HepG2 (cell line): ENCODE results near the gene TAF11. TPM values are rescaled to one million over a fixed set of nuclear protein-coding genes. Genes with fewer than 3 reads are reported as not detected.

Source experiments
- CBX5 ChIP-seq: sonication (generic); formaldehyde crosslinking; IDR thresholded peaks from 2 replicates; pipeline ENCODE4 v1.4.0; 2020; ENCODE audit warnings: missing genetic modification reagents, borderline replicate concordance
- CENPT ChIP-seq: sonication (generic); formaldehyde crosslinking; IDR thresholded peaks from 2 replicates; pipeline ENCODE4 v1.8.0; 2022; ENCODE audit warnings: low read depth, mild to moderate bottlenecking, moderate library complexity, missing genetic modification reagents
- DRAP1 ChIP-seq: IDR thresholded peaks from 2 replicates; pipeline ENCODE4 v1.6.1; 2016; ENCODE audit warnings: missing genetic modification reagents, missing compliant biosample characterization
- HIVEP1 ChIP-seq: sonication (generic); formaldehyde crosslinking; IDR thresholded peaks from 2 replicates; pipeline ENCODE4 v1.4.0; 2020; ENCODE audit warnings: mild to moderate bottlenecking, missing genetic modification reagents
- HOXA7 ChIP-seq: sonication (generic); formaldehyde crosslinking; IDR thresholded peaks from 2 replicates; pipeline ENCODE4 v1.8.1; 2022; ENCODE audit warnings: mild to moderate bottlenecking, missing genetic modification reagents, moderate library complexity
- JARID2 ChIP-seq: sonication (generic); formaldehyde crosslinking; IDR thresholded peaks from 2 replicates; pipeline ENCODE4 v1.8.1; 2023; ENCODE audit warnings: missing genetic modification reagents, inconsistent platforms; ENCODE audit not compliant: insufficient replicate concordance
- LRRFIP1 ChIP-seq: sonication (generic); formaldehyde crosslinking; conservative IDR thresholded peaks from 2 replicates; pipeline ENCODE4 v1.4.0; 2020; ENCODE audit warnings: missing genetic modification reagents
- NFYC ChIP-seq: IDR thresholded peaks from 2 replicates; pipeline ENCODE4 v1.6.1; 2016; ENCODE audit warnings: missing genetic modification reagents, missing compliant biosample characterization
- PHF5A ChIP-seq: IDR thresholded peaks from one replicate; pipeline ENCODE4 v1.6.1; 2018; ENCODE audit warnings: low read depth, missing genetic modification reagents; ENCODE audit not compliant: unreplicated experiment
- PRDM10 ChIP-seq: sonication (generic); formaldehyde crosslinking; IDR thresholded peaks from 2 replicates; pipeline ENCODE4 v1.4.0; 2020; ENCODE audit warnings: low read depth, missing genetic modification reagents
- ZBTB10 ChIP-seq: sonication (generic); formaldehyde crosslinking; IDR thresholded peaks from 2 replicates; pipeline ENCODE4 v1.4.0; 2020; ENCODE audit warnings: missing genetic modification reagents, borderline replicate concordance
- ZNF556 ChIP-seq: sonication (generic); formaldehyde crosslinking; IDR thresholded peaks from 2 replicates; pipeline ENCODE4 v1.4.0; 2020; ENCODE audit warnings: mild to moderate bottlenecking, missing genetic modification reagents, borderline replicate concordance
- ZNF788 ChIP-seq: sonication (generic); formaldehyde crosslinking; IDR thresholded peaks from 2 replicates; pipeline ENCODE4 v1.5.0; 2020; ENCODE audit warnings: mild to moderate bottlenecking, missing genetic modification reagents, borderline replicate concordance
- ZSCAN22 ChIP-seq: sonication (generic); formaldehyde crosslinking; IDR thresholded peaks from 2 replicates; pipeline ENCODE4 v1.4.0; 2020; ENCODE audit warnings: mild to moderate bottlenecking, missing genetic modification reagents
- polyA plus RNA-seq, 8 experiments: library from polyadenylated mRNA; depleted of rRNA in 3 of 8; stranded (reverse) in 7 of 8; unstranded in 1 of 8; fragments of >200 nt; fragmentation: Illumina TruSeq in 4 of 8; extraction: Trizol in 4 of 8; gene quantifications; 2 replicates each; pipeline versions ENCODE4 v1.2.1 to v1.2.3, GENCODE V29; 2011 to 2016; ENCODE audit warnings: low read depth in 4 of 8, missing spikeins in 1 of 8, mixed read lengths in 1 of 8; ENCODE audit not compliant: insufficient read depth in 1 of 8
- total RNA-seq, 5 experiments: library from RNA; depleted of rRNA; stranded (reverse); fragments of >200 nt; fragmentation: Illumina TruSeq; extraction: Trizol; gene quantifications; 2 replicates each; pipeline ENCODE4 v1.2.3, GENCODE V29; 2016; ENCODE audit warnings: low read depth in 1 of 5
- TF ChIP-seq, protein P1 (sequence below): sonication (generic); formaldehyde crosslinking; IDR thresholded peaks from 2 replicates; pipeline ENCODE4 v1.5.0; 2020; ENCODE audit warnings: mild to moderate bottlenecking, missing genetic modification reagents, borderline replicate concordance

The TAF11 gene
- total and polyA plus RNA-seq, 2 of the 13 experiments (the other 11 are each of a cell fraction or from before 2014, with no cell fraction given): 35.4 to 73.6 TPM

DNA sequence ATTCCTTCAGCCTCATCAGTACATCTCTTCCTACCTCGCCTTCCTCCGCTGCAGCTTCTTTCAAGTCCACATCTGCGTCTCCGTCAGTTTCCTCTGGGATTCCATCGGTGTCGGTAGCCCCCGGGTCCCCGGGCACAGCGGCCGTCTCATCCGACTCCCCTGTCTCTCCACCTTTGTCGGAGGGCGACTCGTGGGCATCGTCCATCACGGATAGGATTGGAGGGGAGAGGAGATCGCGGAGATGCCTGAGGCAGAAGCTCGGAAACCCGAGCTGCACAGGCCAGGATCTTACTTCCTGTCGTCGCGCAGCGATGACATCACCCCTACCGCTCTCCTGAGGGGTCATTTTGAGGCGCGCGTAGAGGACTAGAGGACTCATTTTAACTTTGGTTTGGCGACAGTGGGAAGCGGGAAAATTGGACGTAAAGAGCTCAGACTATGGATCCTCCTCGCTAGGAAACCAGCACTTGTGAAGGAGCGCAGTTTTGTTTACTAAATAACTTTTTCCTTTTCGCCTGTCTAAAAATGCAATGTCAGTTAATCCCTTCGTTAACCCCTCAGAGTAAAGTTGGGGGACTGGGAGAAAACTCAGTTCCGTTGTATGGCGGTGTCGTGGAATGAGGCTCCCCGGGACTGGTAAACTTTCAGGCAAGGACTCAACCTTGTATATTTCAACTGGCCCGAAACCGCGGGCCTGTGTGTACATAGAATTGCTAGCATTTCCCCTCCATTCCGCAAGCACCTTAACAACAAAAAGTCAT is at the start of gene TAF11 (continued):
- TF ChIP-seq PRDM10: peak; percentile 86
- TF ChIP-seq PHF5A (CRISPR knock-in tag): peak; percentile 44
- TF ChIP-seq LRRFIP1 (CRISPR knock-in tag): 0 out of 2 replicates have a peak, but pooled peaks have one; percentile 54
- TF ChIP-seq ZBTB10 (CRISPR knock-in tag): 0 out of 2 replicates have a peak, but pooled peaks have one; percentile 63
- TF ChIP-seq JARID2 (CRISPR knock-in tag): peak; percentile 67
- peak; percentile 78 for TF ChIP-seq HIVEP1 (CRISPR knock-in tag)
- peak; percentile 79 for TF ChIP-seq DRAP1
- TF ChIP-seq HOXA7: no peak
- peak; percentile 95; the same call in 1 of the 2 replicates for TF ChIP-seq ZNF788 (CRISPR knock-in tag)
- no peak for TF ChIP-seq ZSCAN22 (CRISPR knock-in tag)
- TF ChIP-seq NFYC: peak; percentile 75
- peak; percentile 93; the same call in 1 of the 2 replicates for TF ChIP-seq CBX5 (CRISPR knock-in tag)
- TF ChIP-seq, protein P1, sequence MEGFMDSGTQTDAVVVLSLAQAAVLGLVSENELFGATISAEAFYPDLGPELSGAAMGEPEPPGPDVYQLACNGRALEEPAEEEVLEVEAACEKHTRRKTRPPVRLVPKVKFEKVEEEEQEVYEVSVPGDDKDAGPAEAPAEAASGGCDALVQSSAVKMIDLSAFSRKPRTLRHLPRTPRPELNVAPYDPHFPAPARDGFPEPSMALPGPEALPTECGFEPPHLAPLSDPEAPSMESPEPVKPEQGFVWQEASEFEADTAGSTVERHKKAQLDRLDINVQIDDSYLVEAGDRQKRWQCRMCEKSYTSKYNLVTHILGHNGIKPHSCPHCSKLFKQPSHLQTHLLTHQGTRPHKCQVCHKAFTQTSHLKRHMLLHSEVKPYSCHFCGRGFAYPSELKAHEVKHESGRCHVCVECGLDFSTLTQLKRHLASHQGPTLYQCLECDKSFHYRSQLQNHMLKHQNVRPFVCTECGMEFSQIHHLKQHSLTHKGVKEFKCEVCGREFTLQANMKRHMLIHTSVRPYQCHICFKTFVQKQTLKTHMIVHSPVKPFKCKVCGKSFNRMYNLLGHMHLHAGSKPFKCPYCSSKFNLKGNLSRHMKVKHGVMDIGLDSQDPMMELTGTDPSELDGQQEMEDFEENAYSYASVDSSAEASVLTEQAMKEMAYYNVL (CRISPR knock-in tag): peak; percentile 68; the same call in 1 of the 2 replicates
- no peak for TF ChIP-seq CENPT (CRISPR knock-in tag)
- TF ChIP-seq ZNF556 (CRISPR knock-in tag): peak; percentile 68; the same call in 1 of the 2 replicates
